Lower leg skin (tissue), 3 donors: ENCODE results near the gene TRIM73.
"Not testable (repeated sequence)": the region's sequence is repeated elsewhere in the genome, so short reads cannot be mapped to it uniquely, and the experiment has no call there.

Source experiments
- CTCF ChIP-seq, 3 donors: fragments of 450-650 bp; IDR thresholded peaks; one replicate each; pipeline ENCODE4 v1.5.1; 2016; ENCODE audit warnings: antibody characterized with exemption in 3 of 3, mild to moderate bottlenecking in 3 of 3, moderate library complexity in 2 of 3
- POLR2A ChIP-seq, 2 donors: fragments of 450-650 bp; IDR thresholded peaks; one replicate each; pipeline ENCODE4 v1.6.1; 2016 to 2017; ENCODE audit warnings: antibody characterized with exemption in 2 of 2, mild to moderate bottlenecking in 1 of 2, moderate library complexity in 1 of 2

- not testable (repeated sequence) for TF ChIP-seq POLR2A, CTCF (IDR thresholded peaks at IDR 0.05)
These were observed 54.5 kb downstream of the TRIM73 start for GRCh38 chr7:75449946-75450345.
